GM21381 (cell line): ENCODE measurements around the gene ARHGAP19.
"Not testable (repeated sequence)": the region's sequence is repeated elsewhere in the genome, so short reads cannot be mapped to it uniquely, and the experiment has no call there.

Source experiments
- ATAC-seq: cut with Tn5 transposase; IDR thresholded peaks from one replicate; pipeline ENCODE4 v1.9.1; 2021; ENCODE audit warnings: mild to moderate bottlenecking, moderate library complexity; ENCODE audit not compliant: unreplicated experiment

ARHGAP19 gene

GRCh38 chr10:97290076-97290475 lies 2.4 kb downstream of the ARHGAP19 start:
- ATAC-seq = not testable (repeated sequence)

GRCh38 chr10:97280783-97281182 lies 11.7 kb downstream of the ARHGAP19 start:
- no peak for ATAC-seq

- ATAC-seq = no peak
Observed at GRCh38 chr10:97279121-97279815, 13.2 kb downstream of the ARHGAP19 start.

- no peak for ATAC-seq
Observed at GRCh38 chr10:97278491-97278989, 13.9 kb downstream of the ARHGAP19 start.

- no peak for ATAC-seq
Observed at GRCh38 chr10:97277551-97277950, 14.9 kb downstream of the ARHGAP19 start.

GRCh38 chr10:97274828-97275227 lies 17.6 kb downstream of the ARHGAP19 start:
- ATAC-seq = no peak

GRCh38 chr10:97273700-97274099 lies 18.7 kb downstream of the ARHGAP19 start:
- ATAC-seq = no peak

- no peak for ATAC-seq
Observed at GRCh38 chr10:97270523-97271154, 21.8 kb downstream of the ARHGAP19 start.

- ATAC-seq = no peak
Observed at GRCh38 chr10:97267671-97268070, 24.8 kb downstream of the ARHGAP19 start.

GRCh38 chr10:97265095-97265494 lies 27.3 kb downstream of the ARHGAP19 start:
- not testable (repeated sequence) for ATAC-seq

GRCh38 chr10:97263971-97264370 lies 28.5 kb downstream of the ARHGAP19 start:
- ATAC-seq = no peak

GRCh38 chr10:97261656-97262055 lies 30.8 kb downstream of the ARHGAP19 start:
- no peak for ATAC-seq

GRCh38 chr10:97261183-97261582 lies 31.3 kb downstream of the ARHGAP19 start:
- no peak for ATAC-seq

- no peak for ATAC-seq
Observed at GRCh38 chr10:97259119-97259518, 33.3 kb downstream of the ARHGAP19 start.

GRCh38 chr10:97256356-97256755 lies 36.1 kb downstream of the ARHGAP19 start:
- no peak for ATAC-seq

GRCh38 chr10:97255512-97256293 lies 36.7 kb downstream of the ARHGAP19 start:
- ATAC-seq = no peak

GRCh38 chr10:97254694-97255093 lies 37.7 kb downstream of the ARHGAP19 start:
- no peak for ATAC-seq

- ATAC-seq = no peak
Observed at GRCh38 chr10:97250952-97251351, 41.5 kb downstream of the ARHGAP19 start.

GRCh38 chr10:97243836-97244235 lies 48.6 kb downstream of the ARHGAP19 start:
- ATAC-seq = no peak

- ATAC-seq = no peak
Observed at GRCh38 chr10:97238855-97239254, 53.6 kb downstream of the ARHGAP19 start.

- ATAC-seq = no peak
Observed at GRCh38 chr10:97235353-97235752, 57.1 kb downstream of the ARHGAP19 start.

GRCh38 chr10:97234400-97234799 lies 58.0 kb downstream of the ARHGAP19 start:
- no peak for ATAC-seq
